ENCODE data around the gene LEKR1.
A peak's percentile ranks its signal among the peaks of the same experiment; 100 is the strongest.

LEKR1 gene

DNA sequence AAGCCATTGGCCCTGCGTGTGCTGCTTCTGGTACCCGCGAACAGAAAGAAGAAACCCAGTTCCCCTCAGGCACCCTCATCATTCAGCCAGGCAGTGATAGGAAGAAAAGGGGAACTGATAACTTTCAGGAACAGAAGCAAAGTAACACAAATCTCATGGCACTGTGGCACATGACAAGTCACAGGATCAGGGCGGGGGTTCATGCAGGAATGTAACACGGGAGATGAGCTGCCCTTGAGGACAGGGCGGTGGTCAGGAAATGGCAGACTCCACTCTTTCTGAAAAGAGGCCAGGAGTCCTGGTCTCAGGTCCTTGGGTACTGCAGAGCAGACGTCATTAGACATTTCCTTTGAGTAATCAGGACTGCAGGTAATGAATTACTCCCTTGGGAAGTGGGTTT is 238.2 kb downstream of the LEKR1 start:
- DNase-seq (ENCODE audit: low read depth) = no peak
- H3K4me3 ChIP-seq (ENCODE audit: control insufficient read depth, low read depth, low read length) = no peak overlapping the region
- TF ChIP-seq, protein P1, sequence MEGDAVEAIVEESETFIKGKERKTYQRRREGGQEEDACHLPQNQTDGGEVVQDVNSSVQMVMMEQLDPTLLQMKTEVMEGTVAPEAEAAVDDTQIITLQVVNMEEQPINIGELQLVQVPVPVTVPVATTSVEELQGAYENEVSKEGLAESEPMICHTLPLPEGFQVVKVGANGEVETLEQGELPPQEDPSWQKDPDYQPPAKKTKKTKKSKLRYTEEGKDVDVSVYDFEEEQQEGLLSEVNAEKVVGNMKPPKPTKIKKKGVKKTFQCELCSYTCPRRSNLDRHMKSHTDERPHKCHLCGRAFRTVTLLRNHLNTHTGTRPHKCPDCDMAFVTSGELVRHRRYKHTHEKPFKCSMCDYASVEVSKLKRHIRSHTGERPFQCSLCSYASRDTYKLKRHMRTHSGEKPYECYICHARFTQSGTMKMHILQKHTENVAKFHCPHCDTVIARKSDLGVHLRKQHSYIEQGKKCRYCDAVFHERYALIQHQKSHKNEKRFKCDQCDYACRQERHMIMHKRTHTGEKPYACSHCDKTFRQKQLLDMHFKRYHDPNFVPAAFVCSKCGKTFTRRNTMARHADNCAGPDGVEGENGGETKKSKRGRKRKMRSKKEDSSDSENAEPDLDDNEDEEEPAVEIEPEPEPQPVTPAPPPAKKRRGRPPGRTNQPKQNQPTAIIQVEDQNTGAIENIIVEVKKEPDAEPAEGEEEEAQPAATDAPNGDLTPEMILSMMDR (IDR thresholded peaks at IDR 0.05; ENCODE audit: control insufficient read depth, insufficient read depth, low read depth, low read length, missing control alignments) = no peak

DNA sequence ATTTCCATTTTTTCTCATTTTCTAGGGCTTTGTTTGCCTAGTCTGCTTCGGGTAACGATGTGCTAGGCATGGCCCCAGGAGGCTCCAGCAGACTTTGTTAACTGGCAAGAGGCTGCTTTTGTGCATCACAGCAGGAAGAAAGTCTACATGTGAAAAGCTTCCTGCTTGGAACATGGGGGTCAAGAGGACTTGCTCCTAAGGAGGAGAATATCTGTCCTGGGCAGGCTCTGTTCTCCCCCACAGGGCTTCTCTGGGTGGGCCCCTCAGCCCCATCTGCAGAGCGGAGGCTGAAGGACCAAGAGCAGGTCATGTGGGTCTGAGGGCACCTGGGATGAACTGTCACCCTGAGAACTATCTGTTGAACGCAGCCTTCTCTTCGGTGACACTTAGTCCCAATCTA is 239.0 kb downstream of the LEKR1 start:
- TF ChIP-seq, protein P1 (IDR thresholded peaks at IDR 0.05; ENCODE audit: control insufficient read depth, insufficient read depth, low read depth, low read length, missing control alignments) = no peak
- DNase-seq (ENCODE audit: low read depth) = no peak
- H3K4me3 ChIP-seq (ENCODE audit: control insufficient read depth, low read depth, low read length) = no peak overlapping the region

DNA sequence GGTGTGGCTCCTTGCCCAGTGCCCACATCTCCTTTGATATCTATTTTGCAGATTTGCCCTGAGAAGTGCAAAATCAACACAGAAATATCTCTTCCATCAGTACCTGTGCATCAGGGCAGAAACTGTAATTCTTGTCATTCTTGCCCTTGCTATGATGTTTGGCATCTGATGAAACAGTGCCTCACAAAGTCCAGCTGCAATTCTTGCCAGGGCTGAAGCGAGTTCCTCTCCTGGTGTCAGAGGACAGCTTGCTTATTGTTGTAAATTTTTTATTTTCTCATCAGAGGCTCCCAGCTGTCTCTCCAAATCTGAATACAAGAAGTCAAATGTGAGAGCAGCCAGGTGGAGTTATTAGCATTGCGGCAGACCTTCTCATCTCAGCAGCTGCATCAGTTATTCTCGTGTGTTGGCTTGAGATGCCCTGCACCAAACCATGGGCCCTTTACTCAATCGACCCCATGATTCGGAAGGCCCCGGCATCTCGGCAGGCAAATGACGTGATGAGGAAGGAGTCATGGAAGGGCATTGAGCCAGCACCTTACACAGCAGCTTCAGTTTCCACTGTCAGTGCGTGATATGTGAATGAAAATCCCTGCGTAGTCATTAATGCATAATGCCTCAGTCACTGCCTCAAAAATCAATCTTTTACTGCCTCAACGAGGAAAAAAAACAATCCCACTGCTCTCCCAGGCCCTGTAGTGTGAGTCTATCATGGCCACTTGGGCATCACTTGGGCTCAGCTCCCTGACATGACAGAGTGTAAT is 240.4 kb downstream of the LEKR1 start:
- TF ChIP-seq, protein P1 (IDR thresholded peaks at IDR 0.05; ENCODE audit: control insufficient read depth, insufficient read depth, low read depth, low read length, missing control alignments) = no peak
- no peak overlapping the region for H3K4me3 ChIP-seq (ENCODE audit: control insufficient read depth, low read depth, low read length)
- no peak for DNase-seq (ENCODE audit: low read depth)

DNA sequence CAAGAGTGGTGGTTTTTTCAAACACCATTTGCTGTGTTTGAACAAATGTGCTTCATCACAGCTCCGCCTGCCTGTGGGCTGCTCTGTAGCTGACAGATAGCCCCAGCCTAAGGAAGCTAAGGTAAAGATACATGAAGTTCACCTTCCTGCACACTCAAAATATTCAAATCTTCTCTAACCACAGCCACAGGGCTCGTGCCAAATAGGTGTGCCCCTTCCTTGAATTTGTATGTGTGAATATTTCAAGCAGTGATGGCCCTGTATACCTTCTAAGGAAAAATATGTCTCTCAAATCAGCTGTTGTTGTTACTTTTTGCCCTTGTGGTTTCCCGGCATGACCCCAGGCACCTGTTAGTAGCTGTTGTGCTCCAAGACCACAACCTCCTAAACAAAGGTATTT is 241.0 kb downstream of the LEKR1 start:
- no peak for DNase-seq (ENCODE audit: low read depth)

GRCh38 chr3:157069406-157069805 is 243.3 kb downstream of the LEKR1 start:
- no peak for DNase-seq (ENCODE audit: low read depth)
- TF ChIP-seq, protein P1 (IDR thresholded peaks at IDR 0.05; ENCODE audit: control insufficient read depth, insufficient read depth, low read depth, low read length, missing control alignments) = no peak
- H3K4me3 ChIP-seq (ENCODE audit: control insufficient read depth, low read depth, low read length) = no peak overlapping the region

More for the DNA sequence above, 241.0 kb downstream of the LEKR1 start:
- no peak overlapping the region for H3K4me3 ChIP-seq (ENCODE audit: control insufficient read depth, low read depth, low read length)
- TF ChIP-seq, protein P1 (IDR thresholded peaks at IDR 0.05; ENCODE audit: control insufficient read depth, insufficient read depth, low read depth, low read length, missing control alignments) = peak; percentile 6

- DNase-seq (ENCODE audit: low read depth) = no peak
- TF ChIP-seq, protein P1 (IDR thresholded peaks at IDR 0.05; ENCODE audit: control insufficient read depth, insufficient read depth, low read depth, low read length, missing control alignments) = no peak
- H3K4me3 ChIP-seq (ENCODE audit: control insufficient read depth, low read depth, low read length) = no peak overlapping the region
Measured at GRCh38 chr3:157069846-157070677, 243.9 kb downstream of the LEKR1 start.

All from AG09309 (cell line).